ENCODE results near the gene KCNQ2.
A peak's percentile ranks its signal among the peaks of the same experiment; 100 is the strongest.

Gene KCNQ2

DNA sequence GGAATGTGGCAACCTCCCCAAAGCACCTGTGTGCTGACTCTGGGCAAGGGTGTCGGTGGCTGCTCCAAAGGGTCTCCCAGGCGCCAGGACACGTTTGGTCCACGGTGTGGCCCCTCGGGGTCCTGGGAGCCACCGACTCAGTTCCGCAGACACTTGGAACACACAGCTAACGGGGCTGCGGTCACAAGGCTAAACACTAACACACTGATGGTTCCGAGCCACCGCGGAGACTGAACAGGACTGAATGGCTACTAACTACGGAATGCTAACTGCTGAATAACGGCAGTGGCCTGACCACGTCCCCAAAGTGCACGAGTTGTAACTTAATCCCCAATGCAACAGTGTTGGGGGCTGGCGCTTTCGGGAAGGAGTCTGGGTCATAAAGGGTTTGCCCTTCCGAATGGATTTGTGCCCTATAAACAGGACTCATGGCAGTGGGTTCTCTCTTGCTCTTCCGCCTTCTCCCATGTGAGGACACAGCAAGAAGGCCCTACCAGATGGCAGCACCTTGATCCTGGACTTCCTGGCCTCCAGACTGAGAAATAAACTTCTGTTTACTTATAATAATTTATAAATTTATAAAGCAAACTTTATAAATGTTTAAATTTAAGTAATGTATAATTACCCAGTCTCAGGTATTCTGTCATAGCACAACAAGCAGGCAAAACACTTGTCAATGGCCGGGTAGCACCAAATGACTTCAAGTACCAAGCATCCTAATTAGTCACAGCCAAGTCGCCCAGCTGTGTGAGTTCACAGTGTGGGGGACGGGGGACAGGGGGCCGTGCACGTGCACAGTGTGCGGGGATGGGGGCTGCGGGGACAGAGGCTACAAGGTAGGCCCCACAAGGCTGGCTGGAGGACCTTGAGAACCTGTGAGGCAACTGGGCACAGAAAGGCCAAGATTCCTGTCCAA, 28.7 kb upstream of the KCNQ2 start:
- Histone ChIP-seq H3K9me3 (ENCODE audit: control insufficient read depth, insufficient read depth, low read length) (no peaks in the 10 kb centered on the region), H3K27ac (ENCODE audit: low read length) (no peak overlapping the region), H3K27me3 (ENCODE audit: control insufficient read depth, insufficient read depth, low read length) (peaks cover 5% of the 10 kb centered on the region; the same call in 1 of the 2 replicates), H3K4me3 (ENCODE audit: low read length) (no peak overlapping the region), H3K4me1 (ENCODE audit: control insufficient read depth, insufficient read depth, low read length) (peaks cover 12% of the 10 kb centered on the region), H3K36me3 (ENCODE audit: control insufficient read depth, insufficient read depth, low read length) (no peaks in the 10 kb centered on the region)
- DNase-seq (ENCODE audit: low read depth, low spot score) = no peak
- no CpG with 5 or more reads among the region's 27 CpGs for WGBS (ENCODE audit: insufficient coverage, insufficient read length)

DNA sequence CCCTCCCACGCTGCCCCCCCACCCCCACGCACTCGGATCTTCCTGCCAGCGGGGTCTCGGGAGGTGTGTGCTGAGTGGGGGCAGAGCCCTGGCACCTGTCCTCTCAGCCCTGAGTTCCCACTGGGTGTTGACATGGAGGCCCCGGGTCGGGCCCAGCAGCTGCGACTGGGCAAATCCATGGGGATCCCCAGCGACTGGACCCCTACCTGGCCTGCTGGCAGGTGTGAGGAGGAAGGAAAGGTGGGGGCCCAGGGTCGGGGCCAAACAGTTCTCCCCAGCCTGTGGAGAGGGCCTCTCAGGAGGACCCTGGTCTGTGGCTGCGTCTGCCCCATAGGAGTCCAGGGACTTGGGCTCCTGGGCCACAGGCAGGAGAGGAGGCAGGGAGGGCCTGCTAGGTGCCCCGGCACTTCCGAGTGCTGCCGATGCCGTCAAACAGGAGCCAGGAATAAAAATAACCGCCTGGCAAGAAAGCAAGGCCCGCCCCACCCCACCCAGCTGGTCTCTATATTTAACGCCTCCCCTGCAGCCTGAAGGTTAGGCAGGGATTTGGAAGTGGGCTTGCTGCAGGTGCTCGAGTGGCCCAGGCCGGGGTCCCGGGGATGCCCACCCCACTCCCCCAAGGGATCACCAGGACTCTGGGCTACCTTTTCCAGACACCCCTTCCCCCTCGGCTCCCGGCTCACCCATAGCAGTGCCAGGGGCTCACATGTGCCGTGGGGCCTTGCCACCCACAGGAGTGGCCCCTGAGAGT, 27.9 kb upstream of the KCNQ2 start:
- Histone ChIP-seq H3K9me3 (ENCODE audit: control insufficient read depth, insufficient read depth, low read length) (no peaks in the 10 kb centered on the region), H3K27me3 (ENCODE audit: control insufficient read depth, insufficient read depth, low read length) (peaks cover 5% of the 10 kb centered on the region; the same call in 1 of the 2 replicates), H3K36me3 (ENCODE audit: control insufficient read depth, insufficient read depth, low read length) (no peaks in the 10 kb centered on the region), H3K4me1 (ENCODE audit: control insufficient read depth, insufficient read depth, low read length) (peaks cover 12% of the 10 kb centered on the region), H3K4me3 (ENCODE audit: low read length) (no peak overlapping the region), H3K27ac (ENCODE audit: low read length) (no peak overlapping the region)
- no CpG with 5 or more reads among the region's 24 CpGs for WGBS (ENCODE audit: insufficient coverage, insufficient read length)
- DNase-seq (ENCODE audit: low read depth, low spot score) = no peak

DNA sequence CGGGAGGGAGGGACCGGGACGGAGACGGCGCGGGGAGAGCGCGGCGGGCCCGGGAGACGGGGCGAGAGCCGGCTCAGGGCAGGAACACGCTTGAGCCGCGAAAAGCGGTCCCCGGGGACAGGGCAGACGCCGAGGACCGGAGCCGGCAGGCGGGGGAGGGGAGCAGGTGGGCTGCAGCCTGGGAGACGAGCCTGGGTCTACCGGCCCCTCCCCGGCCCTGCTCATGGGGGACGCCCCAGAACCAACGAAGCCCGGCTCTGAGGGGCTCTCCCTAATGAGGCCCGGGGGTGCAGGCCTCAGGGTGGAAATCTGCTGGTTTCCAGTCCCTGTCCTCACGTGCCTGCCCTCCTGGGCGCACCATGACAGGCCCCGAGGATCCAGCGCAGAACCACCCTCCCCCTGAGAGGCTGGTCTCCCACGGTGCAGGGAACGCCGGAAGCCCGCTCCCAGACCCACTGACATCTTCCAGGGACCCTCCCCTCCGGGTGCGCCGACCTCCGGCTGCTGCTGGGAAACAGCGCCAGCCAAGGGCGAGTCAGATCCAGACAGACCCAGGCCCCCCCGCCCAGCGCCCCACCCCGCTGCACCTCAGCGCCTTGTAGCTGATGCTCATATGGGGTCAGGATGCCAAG, 27.0 kb upstream of the KCNQ2 start:
- H3K4me3 ChIP-seq (ENCODE audit: low read length) = peak overlapping the region; percentile 53; the same call in 1 of the 2 replicates
- H3K4me1 ChIP-seq (ENCODE audit: control insufficient read depth, insufficient read depth, low read length) = peaks cover 12% of the 10 kb centered on the region
- no peaks in the 10 kb centered on the region for H3K36me3 ChIP-seq (ENCODE audit: control insufficient read depth, insufficient read depth, low read length)
- WGBS (ENCODE audit: insufficient coverage, insufficient read length) = no CpG with 5 or more reads among the region's 48 CpGs
- H3K27me3 ChIP-seq (ENCODE audit: control insufficient read depth, insufficient read depth, low read length) = peaks cover 5% of the 10 kb centered on the region; the same call in 1 of the 2 replicates
- DNase-seq (ENCODE audit: low read depth, low spot score) = no peak
- no peaks in the 10 kb centered on the region for H3K9me3 ChIP-seq (ENCODE audit: control insufficient read depth, insufficient read depth, low read length)
- H3K27ac ChIP-seq (ENCODE audit: low read length) = no peak overlapping the region

DNA sequence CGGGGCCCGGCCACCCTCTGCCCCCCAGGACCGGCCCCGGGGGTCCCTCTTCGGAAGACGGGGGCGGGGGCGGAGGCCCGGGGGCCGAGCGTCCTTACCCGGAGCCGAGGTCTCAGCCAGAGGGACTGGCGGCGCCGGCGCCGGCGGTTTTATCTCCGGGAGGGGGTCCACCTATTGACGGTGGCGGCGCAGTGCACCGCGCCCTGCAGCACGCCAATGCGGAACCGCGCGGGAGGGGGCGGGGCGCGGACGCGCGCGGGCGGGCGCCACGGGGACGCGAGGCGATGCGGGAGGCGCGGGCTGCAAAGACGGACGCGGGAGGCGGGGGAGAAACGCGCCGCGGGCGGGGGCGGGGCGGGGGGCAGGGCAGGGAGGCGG, 26.5 kb upstream of the KCNQ2 start, which contains the start of gene EEF1A2:
Gene EEF1A2, minus strand, starts transcription at position 124 of the 378 bp plus-strand sequence. CDS start 1,320 bp downstream, outside the sequence.
- Histone ChIP-seq H3K27ac (ENCODE audit: low read length) (no peak within 1 kb of the TSS), H3K4me3 (ENCODE audit: low read length) (peak within 1 kb of the TSS; percentile 53; the same call in 1 of the 2 replicates), H3K4me1 (ENCODE audit: control insufficient read depth, insufficient read depth, low read length) (peaks cover 12% of the 10 kb centered on the region), H3K36me3 (ENCODE audit: control insufficient read depth, insufficient read depth, low read length) (no peaks in the 10 kb centered on the region), H3K27me3 (ENCODE audit: control insufficient read depth, insufficient read depth, low read length) (peaks cover 5% of the 10 kb centered on the region; the same call in 1 of the 2 replicates), H3K9me3 (ENCODE audit: control insufficient read depth, insufficient read depth, low read length) (no peaks in the 10 kb centered on the region)
- WGBS (ENCODE audit: insufficient coverage, insufficient read length) = no CpG with 5 or more reads among the region's 58 CpGs
- no peak for DNase-seq (ENCODE audit: low read depth, low spot score)

DNA sequence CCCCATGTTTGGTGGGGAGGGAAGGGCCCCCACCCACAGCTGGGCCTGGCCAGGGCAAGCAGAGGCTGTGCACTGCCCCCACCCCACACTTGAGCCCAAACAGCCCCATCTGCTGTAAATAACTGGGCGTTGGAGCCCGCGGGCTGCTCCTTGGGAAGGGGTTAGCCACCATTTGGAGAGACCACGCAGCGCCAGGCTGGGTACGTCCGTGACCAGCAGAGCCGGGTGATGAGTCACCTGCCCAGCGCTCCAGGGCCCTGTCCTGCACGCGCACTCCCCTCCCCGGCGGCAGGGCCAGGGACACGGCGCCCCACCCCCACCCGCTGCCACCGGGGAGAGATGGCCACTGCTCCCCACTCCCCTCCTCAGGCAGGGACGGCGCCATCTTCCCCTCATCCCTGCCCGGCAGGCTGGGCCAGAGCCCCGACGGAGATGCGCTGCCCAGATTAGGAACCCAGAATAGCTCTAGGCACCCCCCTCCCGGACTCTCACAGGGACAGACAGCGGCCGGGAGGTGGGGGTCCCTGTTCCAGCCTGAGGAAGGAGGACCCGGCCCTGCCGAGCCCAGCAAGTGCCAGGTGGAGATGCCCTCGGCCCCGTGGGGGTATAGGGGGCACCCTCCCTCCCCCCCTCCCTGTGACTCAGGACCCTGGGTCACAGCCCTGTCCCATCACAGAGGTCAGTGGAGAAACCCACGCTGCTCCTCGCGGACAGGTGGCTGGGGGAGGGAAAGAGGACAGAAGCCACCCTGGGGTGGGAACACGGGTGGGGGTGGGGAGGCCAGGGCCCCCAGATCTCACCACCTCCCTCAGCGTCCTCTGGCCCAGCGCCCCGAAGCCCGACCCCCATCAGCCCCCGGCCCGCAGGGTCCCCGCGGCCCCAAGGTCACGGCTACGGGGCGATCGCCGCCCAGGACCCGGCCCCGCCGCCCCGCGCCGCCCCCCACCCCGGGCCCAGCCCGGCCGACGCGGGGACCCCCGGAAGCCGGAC, 25.8 kb upstream of the KCNQ2 start:
- H3K36me3 ChIP-seq (ENCODE audit: control insufficient read depth, insufficient read depth, low read length) = no peaks in the 10 kb centered on the region
- H3K27ac ChIP-seq (ENCODE audit: low read length) = no peak overlapping the region
- no CpG with 5 or more reads among the region's 60 CpGs for WGBS (ENCODE audit: insufficient coverage, insufficient read length)
- H3K27me3 ChIP-seq (ENCODE audit: control insufficient read depth, insufficient read depth, low read length) = peaks cover 5% of the 10 kb centered on the region; the same call in 1 of the 2 replicates
- no peaks in the 10 kb centered on the region for H3K9me3 ChIP-seq (ENCODE audit: control insufficient read depth, insufficient read depth, low read length)
- DNase-seq (ENCODE audit: low read depth, low spot score) = no peak
- H3K4me3 ChIP-seq (ENCODE audit: low read length) = peak overlapping the region; percentile 53; the same call in 1 of the 2 replicates
- H3K4me1 ChIP-seq (ENCODE audit: control insufficient read depth, insufficient read depth, low read length) = peaks cover 12% of the 10 kb centered on the region

DNA sequence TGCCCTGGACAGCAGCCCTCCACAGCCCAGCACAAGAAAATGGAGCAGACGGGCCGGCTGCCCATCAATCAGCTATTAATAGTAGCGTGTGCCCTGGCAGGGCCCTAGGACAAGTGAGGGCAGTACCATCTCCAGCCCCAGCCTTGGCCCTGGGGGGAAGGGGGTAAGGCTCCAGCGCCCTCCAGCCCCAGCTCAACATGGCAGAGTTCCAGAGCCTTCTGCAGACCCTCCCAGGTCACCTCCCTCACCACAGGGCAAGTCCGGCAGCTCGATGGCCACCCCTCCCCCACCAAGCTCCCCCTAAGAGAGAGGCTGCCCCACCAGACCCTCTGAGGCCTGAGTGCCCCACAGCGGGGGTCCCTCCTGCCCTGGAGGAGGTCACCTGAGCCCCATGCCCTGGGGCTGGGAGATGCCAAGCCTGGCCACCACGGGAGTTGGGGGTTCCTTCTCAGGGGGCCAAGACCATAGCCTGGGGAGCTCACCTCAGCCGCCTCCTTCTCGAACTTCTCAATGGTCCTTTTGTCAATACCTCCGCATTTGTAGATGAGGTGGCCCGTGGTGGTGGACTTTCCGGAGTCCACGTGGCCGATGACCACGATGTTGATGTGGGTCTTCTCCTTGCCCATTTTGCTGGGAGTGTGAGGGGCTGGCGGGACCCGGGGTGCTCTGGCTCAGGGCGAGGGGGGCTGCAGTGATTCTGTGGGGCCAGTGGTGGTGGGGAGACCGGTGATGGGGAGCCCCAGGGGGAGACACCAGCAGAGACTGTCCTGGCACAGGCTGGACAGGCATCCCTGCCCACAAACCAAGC, 24.9 kb upstream of the KCNQ2 start:
- H3K36me3 ChIP-seq (ENCODE audit: control insufficient read depth, insufficient read depth, low read length) = 0 out of 2 replicates have a peak, but pooled peaks cover 3% of the 10 kb centered on the region

DNA sequence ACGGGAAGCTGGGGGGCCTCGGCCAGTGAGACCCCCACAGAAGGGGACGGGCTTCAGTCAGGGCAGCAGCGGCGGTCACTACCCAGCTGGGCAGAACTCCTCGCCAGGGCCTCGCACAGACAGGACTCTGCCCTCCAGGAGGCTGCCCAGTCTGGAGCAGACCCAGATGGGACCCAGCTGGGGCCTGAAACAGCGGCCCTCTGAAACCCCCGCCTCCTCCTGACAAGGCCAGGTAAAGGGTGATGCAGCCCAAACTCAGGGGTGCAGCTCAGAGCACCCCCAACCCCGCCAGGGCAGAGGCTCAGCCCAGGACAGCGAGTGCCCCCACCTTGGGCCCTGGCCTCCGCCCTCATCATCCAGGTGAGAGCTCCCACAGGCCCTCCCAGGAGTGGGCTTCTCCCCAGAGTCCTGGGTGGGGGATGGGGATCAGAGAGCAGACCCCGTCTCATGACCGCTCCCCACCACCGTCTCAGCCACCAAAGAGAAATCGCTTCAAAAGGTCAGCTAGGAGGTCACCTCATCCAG, 24.2 kb upstream of the KCNQ2 start:
- whole genome bisulfite sequencing (ENCODE audit: insufficient coverage, insufficient read length) = no CpG with 5 or more reads among the region's 16 CpGs
- Histone ChIP-seq H3K27ac (ENCODE audit: low read length) (no peak overlapping the region), H3K36me3 (ENCODE audit: control insufficient read depth, insufficient read depth, low read length) (0 out of 2 replicates have a peak, but pooled peaks cover 3% of the 10 kb centered on the region), H3K27me3 (ENCODE audit: control insufficient read depth, insufficient read depth, low read length) (peaks cover 5% of the 10 kb centered on the region; the same call in 1 of the 2 replicates), H3K4me1 (ENCODE audit: control insufficient read depth, insufficient read depth, low read length) (peaks cover 4% of the 10 kb centered on the region; the same call in 1 of the 2 replicates), H3K9me3 (ENCODE audit: control insufficient read depth, insufficient read depth, low read length) (no peaks in the 10 kb centered on the region), H3K4me3 (ENCODE audit: low read length) (no peak overlapping the region)
- no peak for DNase-seq (ENCODE audit: low read depth, low spot score)

More for the DNA sequence above, 24.9 kb upstream of the KCNQ2 start:
- Histone ChIP-seq H3K27me3 (ENCODE audit: control insufficient read depth, insufficient read depth, low read length) (peaks cover 5% of the 10 kb centered on the region; the same call in 1 of the 2 replicates), H3K4me3 (ENCODE audit: low read length) (no peak overlapping the region), H3K4me1 (ENCODE audit: control insufficient read depth, insufficient read depth, low read length) (peaks cover 7% of the 10 kb centered on the region; the same call in 1 of the 2 replicates), H3K9me3 (ENCODE audit: control insufficient read depth, insufficient read depth, low read length) (no peaks in the 10 kb centered on the region), H3K27ac (ENCODE audit: low read length) (no peak overlapping the region)
- no CpG with 5 or more reads among the region's 20 CpGs for WGBS (ENCODE audit: insufficient coverage, insufficient read length)
- no peak for DNase-seq (ENCODE audit: low read depth, low spot score)

DNA sequence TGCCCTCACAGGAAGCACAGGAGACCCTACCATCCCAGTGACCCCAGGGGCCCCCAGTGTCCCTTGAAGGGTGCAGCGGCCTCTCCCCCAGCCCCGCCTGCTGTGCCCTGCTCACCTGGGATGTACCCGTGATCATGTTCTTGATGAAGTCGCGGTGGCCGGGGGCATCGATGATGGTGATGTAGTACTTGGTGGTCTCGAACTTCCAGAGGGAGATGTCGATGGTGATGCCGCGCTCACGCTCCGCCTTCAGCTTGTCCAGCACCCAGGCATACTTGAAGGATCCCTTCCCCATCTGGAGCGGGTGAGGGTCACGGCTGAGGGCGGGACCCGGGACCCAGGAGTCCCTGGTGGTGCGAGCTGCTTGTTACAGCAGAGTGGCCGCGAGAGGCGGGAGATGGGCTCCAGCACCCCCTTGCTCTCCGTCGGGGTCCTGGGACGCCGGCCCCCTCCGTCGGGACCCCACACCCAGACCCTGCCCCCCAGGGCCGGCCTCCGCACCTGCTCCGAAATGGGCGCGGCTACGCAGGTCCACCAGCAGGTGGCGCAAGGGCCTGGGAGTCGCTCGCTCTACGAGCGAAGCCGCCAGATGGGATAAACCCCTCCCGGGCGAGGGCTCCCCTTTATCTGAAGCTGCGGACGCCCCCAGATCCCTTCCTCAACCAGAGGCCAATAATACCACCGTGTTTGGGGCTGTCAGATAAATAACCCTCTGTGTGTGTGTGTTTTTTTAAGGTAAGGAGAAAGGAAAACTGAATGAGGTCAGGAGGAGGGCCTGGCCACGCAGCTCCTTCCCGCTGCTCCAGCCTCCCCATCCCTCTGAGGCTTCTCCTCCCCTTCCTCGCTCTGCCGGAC, 23.5 kb upstream of the KCNQ2 start:
- Histone ChIP-seq H3K27me3 (ENCODE audit: control insufficient read depth, insufficient read depth, low read length) (peaks cover 5% of the 10 kb centered on the region; the same call in 1 of the 2 replicates), H3K36me3 (ENCODE audit: control insufficient read depth, insufficient read depth, low read length) (0 out of 2 replicates have a peak, but pooled peaks cover 3% of the 10 kb centered on the region), H3K4me1 (ENCODE audit: control insufficient read depth, insufficient read depth, low read length) (peaks cover 4% of the 10 kb centered on the region; the same call in 1 of the 2 replicates), H3K4me3 (ENCODE audit: low read length) (no peak overlapping the region), H3K27ac (ENCODE audit: low read length) (no peak overlapping the region), H3K9me3 (ENCODE audit: control insufficient read depth, insufficient read depth, low read length) (no peaks in the 10 kb centered on the region)
- no peak for DNase-seq (ENCODE audit: low read depth, low spot score)
- no CpG with 5 or more reads among the region's 48 CpGs for WGBS (ENCODE audit: insufficient coverage, insufficient read length)
